HCT116 (cell line): ENCODE data around the gene LCK. TPM values are rescaled to one million over a fixed set of nuclear protein-coding genes. Genes with fewer than 3 reads are reported as not detected.
A peak's percentile ranks its signal among the peaks of the same experiment; 100 is the strongest.

Experiments
- ATAC-seq: fragments of 200-7000 bp; cut with Tn5 transposase; 2 replicates; pipeline ENCODE4 v1.9.1; 2020; ENCODE audit warnings: mild to moderate bottlenecking, moderate library complexity
- BruUV-seq: library from RNA; stranded (reverse); fragments of 400-500 nt; replicated peaks from 2 replicates; lab custom pipeline; 2021; lab: Mats Ljungman, UMichigan
- CTCF ChIA-PET: fragments of 300-600 bp; sonication (Branson Sonifier 250); formaldehyde crosslinking; loops from one replicate; lab custom pipeline; 2021; ENCODE audit warnings: antibody characterized with exemption; lab: Charles Lee
- POLR2A ChIA-PET: fragments of 300-600, 350-600 bp; sonication (Branson Sonifier 250); formaldehyde crosslinking; loops from one replicate; lab custom pipeline; 2021; ENCODE audit warnings: antibody characterized with exemption; lab: Charles Lee
- RAD21 ChIA-PET, 2 experiments: fragments of 300-600 bp; sonication (Branson Sonifier 250); formaldehyde crosslinking; loops; one replicate each; lab custom pipeline; 2023; ENCODE audit warnings: low total read pairs in 2 of 2; ENCODE audit not compliant: uncharacterized antibody in 2 of 2, unreplicated experiment in 2 of 2, low non-redundant PET in 1 of 2; lab: Charles Lee
- DNase-seq: peaks from one replicate; pipeline ENCODE4 v3.0.0-alpha.2; 2010; ENCODE audit warnings: low read depth, low spot score
- H2AFZ ChIP-seq: fragments of 200-600 bp; shearing (Covaris generic), sonication (generic); 2 replicates; pipeline ENCODE4 v1.6.1; 2017; ENCODE audit warnings: low read depth, mixed run types, mixed read lengths, antibody characterized with exemption, low read length; ENCODE audit not compliant: poor library complexity, severe bottlenecking
- H3K27ac ChIP-seq: 2 replicates; pipeline ENCODE4 v1.5.1; 2012; ENCODE audit warnings: low read depth, low read length
- H3K27me3 ChIP-seq: fragments of 200-600 bp; sonication (generic); 2 replicates; pipeline ENCODE4 v1.6.1; 2016; ENCODE audit warnings: mixed run types, low read length, mixed read lengths; ENCODE audit not compliant: insufficient read depth
- H3K36me3 ChIP-seq, 2 experiments: fragments of 200-500 bp in 1 of 2; fragments of 200-600 bp in 1 of 2; sonication (Bioruptor generic) in 1 of 2; sonication (generic) in 1 of 2; 2 replicates each; pipeline versions ENCODE4 v1.5.1 to v1.6.1; 2014 to 2016; ENCODE audit warnings: low read length in 2 of 2, inconsistent platforms in 1 of 2, mixed read lengths in 1 of 2, mixed run types in 1 of 2; ENCODE audit not compliant: insufficient read depth in 2 of 2, control insufficient read depth in 1 of 2
- H3K4me1 ChIP-seq, 2 experiments: fragments of 200-600 bp in 1 of 2; sonication (generic) in 1 of 2; 2 replicates each; pipeline versions ENCODE4 v1.5.1 to v1.6.1; 2012 to 2017; ENCODE audit warnings: low read length in 2 of 2, inconsistent platforms in 1 of 2, mild to moderate bottlenecking in 1 of 2, mixed read lengths in 1 of 2, mixed run types in 1 of 2, moderate library complexity in 1 of 2; ENCODE audit not compliant: insufficient read depth in 2 of 2, control insufficient read depth in 1 of 2
- H3K4me2 ChIP-seq: fragments of 200-600 bp; sonication (generic); 2 replicates; pipeline ENCODE4 v1.6.1; 2017; ENCODE audit warnings: mixed run types, low read length, mixed read lengths
- H3K4me3 ChIP-seq, 2 experiments: fragments of 200-600 bp in 1 of 2; sonication (generic) in 1 of 2; replicated peaks in 1 of 2; 2 replicates each; pipeline ENCODE4 v1.5.1; 2011 to 2016; ENCODE audit warnings: low read length in 2 of 2, control low read depth in 1 of 2, low read depth in 1 of 2, mild to moderate bottlenecking in 1 of 2, mixed read lengths in 1 of 2, mixed run types in 1 of 2
- H3K79me2 ChIP-seq: fragments of 200-600 bp; sonication (generic); 2 replicates; pipeline ENCODE4 v1.6.1; 2017; ENCODE audit warnings: mild to moderate bottlenecking, mixed run types, low read length, moderate library complexity, mixed read lengths; ENCODE audit not compliant: insufficient read depth
- H3K9ac ChIP-seq: fragments of 200-600 bp; sonication (generic); 2 replicates; pipeline ENCODE4 v1.6.1; 2016; ENCODE audit warnings: low read length, mixed read lengths
- H3K9me2 ChIP-seq: fragments of 200-600 bp; sonication (generic), shearing (Covaris generic); 2 replicates; pipeline ENCODE4 v1.6.1; 2017; ENCODE audit warnings: mixed run types, mild to moderate bottlenecking, moderate library complexity; ENCODE audit not compliant: insufficient read depth
- H3K9me3 ChIP-seq, 2 experiments: fragments of 200-500 bp in 1 of 2; fragments of 200-600 bp in 1 of 2; sonication (Bioruptor generic) in 1 of 2; sonication (generic) in 1 of 2; 2 replicates each; pipeline ENCODE4 v1.6.1; 2014 to 2017; ENCODE audit warnings: low read length in 2 of 2, mixed read lengths in 2 of 2, inconsistent platforms in 1 of 2, low read depth in 1 of 2, mild to moderate bottlenecking in 1 of 2, mixed run types in 1 of 2, moderate library complexity in 1 of 2; ENCODE audit not compliant: control insufficient read depth in 1 of 2, insufficient read depth in 1 of 2
- H4K20me1 ChIP-seq: fragments of 200-600 bp; sonication (generic), shearing (Covaris generic); 2 replicates; pipeline ENCODE4 v1.6.1; 2017; ENCODE audit warnings: mixed run types, mild to moderate bottlenecking, moderate library complexity; ENCODE audit not compliant: insufficient read depth
- CBX3 ChIP-seq: IDR thresholded peaks from 2 replicates; pipeline ENCODE4 v1.6.1; 2012; ENCODE audit warnings: low read depth
- CEBPB ChIP-seq: IDR thresholded peaks from 2 replicates; pipeline ENCODE4 v1.6.1; 2012; ENCODE audit warnings: low read depth
- CTCF ChIP-seq, 3 experiments: fragments of 200-600 bp in 1 of 3; sonication (generic) in 1 of 3; IDR thresholded peaks in 2 of 3; conservative IDR thresholded peaks in 1 of 3; 2 replicates each; pipeline ENCODE4 v1.5.1; 2012 to 2017; ENCODE audit warnings: low read depth in 2 of 3, low read length in 2 of 3, antibody characterized with exemption in 1 of 3, borderline replicate concordance in 1 of 3, control low read depth in 1 of 3, mild to moderate bottlenecking in 1 of 3, mixed read lengths in 1 of 3, mixed run types in 1 of 3, moderate library complexity in 1 of 3; ENCODE audit not compliant: insufficient read depth in 1 of 3
- POLR2A ChIP-seq: IDR thresholded peaks from 2 replicates; pipeline ENCODE4 v1.7.0; 2011; ENCODE audit warnings: borderline replicate concordance; ENCODE audit not compliant: insufficient read depth, insufficient read length; ENCODE audit errors: extremely low read depth
- SP1 ChIP-seq: IDR thresholded peaks from 2 replicates; pipeline ENCODE4 v1.6.1; 2012; ENCODE audit warnings: low read depth
- SRF ChIP-seq: IDR thresholded peaks from 2 replicates; pipeline ENCODE4 v1.6.1; 2012; ENCODE audit warnings: low read depth
- TCF7L2 ChIP-seq: IDR thresholded peaks from 2 replicates; pipeline ENCODE4 v1.7.0; 2011; ENCODE audit warnings: borderline replicate concordance, inconsistent platforms; ENCODE audit not compliant: insufficient read depth, insufficient read length; ENCODE audit errors: extremely low read depth
- ZBTB33 ChIP-seq: IDR thresholded peaks from 2 replicates; pipeline ENCODE4 v1.6.1; 2011; ENCODE audit warnings: mild to moderate bottlenecking, low read length, moderate library complexity; ENCODE audit not compliant: insufficient replicate concordance; ENCODE audit errors: extremely low read depth
- ZNF274 ChIP-seq: fragments of 200-500 bp; sonication (Bioruptor generic); IDR thresholded peaks from 2 replicates; pipeline ENCODE4 v1.6.1; 2014; ENCODE audit warnings: mild to moderate bottlenecking, low read depth, low read length, inconsistent platforms
- intact Hi-C: fragments of 100-400 bp; cut with micrococcal nuclease; formaldehyde crosslinking; loops from 2 replicates; pipeline ENCODE4 v1.10.0; 2022
- total RNA-seq: library from RNA; stranded (reverse); gene quantifications from one replicate; pipeline ENCODE4 v1.2.1, GENCODE V29; 2021; ENCODE audit not compliant: unreplicated experiment

LCK gene
- total RNA-seq, 1 experiment from 2014 or later: 0.79 TPM

GRCh38 chr1:32242341-32242851 lies 8.7 kb upstream of the LCK start:
- Histone ChIP-seq H3K79me2 (no peaks in the 10 kb centered on the region), H3K4me2 (peak overlapping the region; percentile 57), H3K4me1 (peaks cover 20 to 34% of the 10 kb centered on the region in 2 experiments), H3K9me2 (no peaks in the 10 kb centered on the region), H3K36me3 (no peaks in the 10 kb centered on the region), H4K20me1 (no peaks in the 10 kb centered on the region), H3K27me3 (no peaks in the 10 kb centered on the region), H3K27ac (peak overlapping the region; percentile 24; the same call in 1 of the 2 replicates), H3K9me3 (no peaks in the 10 kb centered on the region), H2AFZ (no peak overlapping the region), H3K4me3 (no peak overlapping the region), H3K9ac (no peak overlapping the region)
- ChIA-PET CTCF (interaction anchor here (1.1 kb wide), 1 partner anchor 8 kb away, joined by 3 read pairs; no protein-coding TSS in a partner anchor), RAD21 (interaction anchor here in 1 of 2 experiments (0.7 to 1.7 kb wide), 2 partner anchors 94 to 279 kb away, joined by 3 to 4 read pairs; partner anchors contain the start of gene MARCKSL1), POLR2A (interaction anchor here (0.6 to 0.7 kb wide), 2 partner anchors 24 to 94 kb away, joined by 3 read pairs; no protein-coding TSS in a partner anchor)
- ATAC-seq (no peak), DNase-seq (no peak)
- no TSS peak for BruUV-seq
- intact Hi-C loops: no loop called here
- no peak for TF ChIP-seq POLR2A
- TF ChIP-seq TCF7L2: no peak
- TF ChIP-seq CBX3: 0 out of 2 replicates have a peak, but pooled peaks have one; percentile 10

- H4K20me1 ChIP-seq: no peaks in the 10 kb centered on the region
- TF ChIP-seq ZBTB33 (no peak), CBX3 (no peak), SP1 (no peak), ZNF274 (no peak), CEBPB (no peak), TCF7L2 (no peak), SRF (no peak), CTCF (IDR thresholded peaks at IDR 0.05 in 2 of 3, conservative IDR thresholded peaks at IDR 0.05 in 1 of 3; ENCODE audit: borderline replicate concordance in 1 of 3, insufficient read depth in 1 of 3, low read depth in 2 of 3, low read length in 2 of 3) (no peak)
- TF ChIP-seq, all 23 proteins: peak for 0
- ChIA-PET POLR2A (no interaction called here), RAD21 (no interaction called here), CTCF (interaction anchor here (1.2 kb wide), 1 partner anchor 19 kb away, joined by 3 read pairs; no protein-coding TSS in a partner anchor)
- ATAC-seq (no peak), DNase-seq (no peak)
- Histone ChIP-seq H2AFZ (peak within 1 kb of the TSS; percentile 80), H3K9me2 (no peaks in the 10 kb centered on the region), H3K79me2 (no peaks in the 10 kb centered on the region), H3K4me3 (no peak within 1 kb of the TSS), H3K9me3 (no peaks in the 10 kb centered on the region), H3K4me2 (peak within 1 kb of the TSS; percentile 54), H3K27ac (no peak within 1 kb of the TSS; the same call in 1 of the 2 replicates), H3K4me1 (peaks cover 12 to 25% of the 10 kb centered on the region in 2 experiments), H3K27me3 (no peaks in the 10 kb centered on the region), H3K36me3 (no peaks in the 10 kb centered on the region), H3K9ac (no peak within 1 kb of the TSS)
- intact Hi-C loops: no loop called here
- BruUV-seq: no TSS peak
These were observed 4.2 kb upstream of the LCK start, which contains the start of gene FAM167B for GRCh38 chr1:32246888-32247273. Gene FAM167B, plus strand, starts transcription at chr1:32247222. Its CDS starts 200 bp downstream, at chr1:32247422.
